ENCODE measurements around the gene ZNF470. TPM values are rescaled to one million over a fixed set of nuclear protein-coding genes. Genes with fewer than 3 reads are reported as not detected.

Gene ZNF470
- total and polyA plus RNA-seq, 2 experiments from 2014 or later, result 5.7 to 10.0 TPM

GRCh38 chr19:56608274-56608964 is 41.2 kb downstream of the ZNF470 start:
- no peaks in the 10 kb centered on the region for H3K4me1 ChIP-seq (ENCODE audit: low read depth)
- no peak overlapping the region for H3K27ac ChIP-seq
- no peak for DNase-seq (ENCODE audit: low read depth in 1 of 2, low spot score in 1 of 2)
- H3K4me3 ChIP-seq, result no peak overlapping the region
- TF ChIP-seq CTCF (IDR thresholded peaks at IDR 0.05; ENCODE audit: low read depth, low read length), result no peak
- H3K36me3 ChIP-seq, result no peaks in the 10 kb centered on the region
- H3K27me3 ChIP-seq, result no peaks in the 10 kb centered on the region
- H3K9me3 ChIP-seq (ENCODE audit: low read depth), result no peaks in the 10 kb centered on the region

GRCh38 chr19:56611288-56611687 is 44.0 kb downstream of the ZNF470 start:
- H3K36me3 ChIP-seq, result no peaks in the 10 kb centered on the region
- DNase-seq (ENCODE audit: low read depth in 1 of 2, low spot score in 1 of 2), result no peak
- H3K4me1 ChIP-seq (ENCODE audit: low read depth), result no peaks in the 10 kb centered on the region
- H3K27ac ChIP-seq, result no peak overlapping the region
- no peak for TF ChIP-seq CTCF (IDR thresholded peaks at IDR 0.05; ENCODE audit: low read depth, low read length)
- no peaks in the 10 kb centered on the region for H3K9me3 ChIP-seq (ENCODE audit: low read depth)
- H3K4me3 ChIP-seq, result no peak overlapping the region
- H3K27me3 ChIP-seq, result no peaks in the 10 kb centered on the region

- Histone ChIP-seq H3K27ac (no peak overlapping the region), H3K36me3 (no peaks in the 10 kb centered on the region), H3K4me1 (ENCODE audit: low read depth) (no peaks in the 10 kb centered on the region), H3K4me3 (no peak overlapping the region), H3K27me3 (no peaks in the 10 kb centered on the region), H3K9me3 (ENCODE audit: low read depth) (no peaks in the 10 kb centered on the region)
- no peak for TF ChIP-seq CTCF (IDR thresholded peaks at IDR 0.05; ENCODE audit: low read depth, low read length)
- DNase-seq (ENCODE audit: low read depth in 1 of 2, low spot score in 1 of 2), result no peak
Measured at GRCh38 chr19:56612737-56613136, 45.5 kb downstream of the ZNF470 start.

- no peak overlapping the region for H3K27ac ChIP-seq
- no peak overlapping the region for H3K4me3 ChIP-seq
- DNase-seq (ENCODE audit: low read depth in 1 of 2, low spot score in 1 of 2), result no peak
- no peaks in the 10 kb centered on the region for H3K4me1 ChIP-seq (ENCODE audit: low read depth)
- no peaks in the 10 kb centered on the region for H3K9me3 ChIP-seq (ENCODE audit: low read depth)
- TF ChIP-seq CTCF (IDR thresholded peaks at IDR 0.05; ENCODE audit: low read depth, low read length), result no peak
- no peaks in the 10 kb centered on the region for H3K27me3 ChIP-seq
- no peaks in the 10 kb centered on the region for H3K36me3 ChIP-seq
Measured at GRCh38 chr19:56613639-56614038, 46.4 kb downstream of the ZNF470 start.

GRCh38 chr19:56617531-56617930 is 50.3 kb downstream of the ZNF470 start:
- no peak for DNase-seq (ENCODE audit: low read depth in 1 of 2, low spot score in 1 of 2)
- Histone ChIP-seq H3K36me3 (peaks cover 6% of the 10 kb centered on the region), H3K27me3 (no peaks in the 10 kb centered on the region), H3K4me3 (no peak overlapping the region), H3K9me3 (ENCODE audit: low read depth) (no peaks in the 10 kb centered on the region), H3K27ac (no peak overlapping the region), H3K4me1 (ENCODE audit: low read depth) (no peaks in the 10 kb centered on the region)
- no peak for TF ChIP-seq CTCF (IDR thresholded peaks at IDR 0.05; ENCODE audit: low read depth, low read length)
